GM10266 (cell line): ENCODE data around the gene PARP2.

ENCODE experiments used
- DNase-seq: peaks from one replicate; pipeline ENCODE4 v3.0.0; 2012; ENCODE audit errors: extremely low spot score
- TF ChIP-seq, protein P1 (sequence below): IDR thresholded peaks from 2 replicates; pipeline ENCODE4 v1.5.1; 2012; ENCODE audit warnings: mild to moderate bottlenecking, low read depth; ENCODE audit not compliant: control insufficient read depth, insufficient read depth; ENCODE audit errors: missing control alignments

The PARP2 gene, protein sequence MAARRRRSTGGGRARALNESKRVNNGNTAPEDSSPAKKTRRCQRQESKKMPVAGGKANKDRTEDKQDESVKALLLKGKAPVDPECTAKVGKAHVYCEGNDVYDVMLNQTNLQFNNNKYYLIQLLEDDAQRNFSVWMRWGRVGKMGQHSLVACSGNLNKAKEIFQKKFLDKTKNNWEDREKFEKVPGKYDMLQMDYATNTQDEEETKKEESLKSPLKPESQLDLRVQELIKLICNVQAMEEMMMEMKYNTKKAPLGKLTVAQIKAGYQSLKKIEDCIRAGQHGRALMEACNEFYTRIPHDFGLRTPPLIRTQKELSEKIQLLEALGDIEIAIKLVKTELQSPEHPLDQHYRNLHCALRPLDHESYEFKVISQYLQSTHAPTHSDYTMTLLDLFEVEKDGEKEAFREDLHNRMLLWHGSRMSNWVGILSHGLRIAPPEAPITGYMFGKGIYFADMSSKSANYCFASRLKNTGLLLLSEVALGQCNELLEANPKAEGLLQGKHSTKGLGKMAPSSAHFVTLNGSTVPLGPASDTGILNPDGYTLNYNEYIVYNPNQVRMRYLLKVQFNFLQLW

DNA sequence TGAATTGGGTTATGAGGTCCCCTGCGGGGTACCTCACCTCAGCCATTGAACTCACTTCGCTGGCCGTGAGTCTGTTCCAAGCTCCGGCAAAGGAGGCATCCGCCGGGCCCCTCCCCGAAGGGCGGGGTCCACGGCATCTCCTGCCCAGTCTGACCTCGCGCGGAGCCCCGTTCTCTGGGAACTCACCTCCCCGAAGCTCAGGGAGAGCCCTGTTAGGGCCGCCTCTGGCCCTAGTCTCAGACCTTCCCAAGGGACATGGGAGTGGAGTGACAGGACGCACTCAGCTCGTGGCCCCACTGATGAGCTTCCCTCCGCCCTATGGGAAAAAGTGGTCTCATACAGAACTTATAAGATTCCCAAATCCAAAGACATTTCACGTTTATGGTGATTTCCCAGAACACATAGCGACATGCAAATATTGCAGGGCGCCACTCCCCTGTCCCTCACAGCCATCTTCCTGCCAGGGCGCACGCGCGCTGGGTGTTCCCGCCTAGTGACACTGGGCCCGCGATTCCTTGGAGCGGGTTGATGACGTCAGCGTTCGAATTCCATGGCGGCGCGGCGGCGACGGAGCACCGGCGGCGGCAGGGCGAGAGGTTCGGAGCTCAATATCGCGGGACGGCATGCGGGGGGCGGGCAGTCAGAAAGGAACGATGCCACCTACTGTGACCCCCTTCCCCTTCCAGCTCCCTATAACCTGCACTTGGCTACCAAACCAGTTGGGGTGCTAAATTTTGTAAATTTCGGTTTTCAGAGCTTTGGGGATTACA lies at the start of gene PARP2:
PARP2 (plus strand) TSS at position 544 of the 770 bp plus-strand sequence; CDS start at position 551, 7 bp downstream.
- peak; percentile 90 for DNase-seq
- TF ChIP-seq, protein P1, sequence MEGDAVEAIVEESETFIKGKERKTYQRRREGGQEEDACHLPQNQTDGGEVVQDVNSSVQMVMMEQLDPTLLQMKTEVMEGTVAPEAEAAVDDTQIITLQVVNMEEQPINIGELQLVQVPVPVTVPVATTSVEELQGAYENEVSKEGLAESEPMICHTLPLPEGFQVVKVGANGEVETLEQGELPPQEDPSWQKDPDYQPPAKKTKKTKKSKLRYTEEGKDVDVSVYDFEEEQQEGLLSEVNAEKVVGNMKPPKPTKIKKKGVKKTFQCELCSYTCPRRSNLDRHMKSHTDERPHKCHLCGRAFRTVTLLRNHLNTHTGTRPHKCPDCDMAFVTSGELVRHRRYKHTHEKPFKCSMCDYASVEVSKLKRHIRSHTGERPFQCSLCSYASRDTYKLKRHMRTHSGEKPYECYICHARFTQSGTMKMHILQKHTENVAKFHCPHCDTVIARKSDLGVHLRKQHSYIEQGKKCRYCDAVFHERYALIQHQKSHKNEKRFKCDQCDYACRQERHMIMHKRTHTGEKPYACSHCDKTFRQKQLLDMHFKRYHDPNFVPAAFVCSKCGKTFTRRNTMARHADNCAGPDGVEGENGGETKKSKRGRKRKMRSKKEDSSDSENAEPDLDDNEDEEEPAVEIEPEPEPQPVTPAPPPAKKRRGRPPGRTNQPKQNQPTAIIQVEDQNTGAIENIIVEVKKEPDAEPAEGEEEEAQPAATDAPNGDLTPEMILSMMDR = no peak

- TF ChIP-seq, protein P1 = no peak
Measured at GRCh38 chr14:20294636-20295035, 48.8 kb upstream of the PARP2 start.

DNA sequence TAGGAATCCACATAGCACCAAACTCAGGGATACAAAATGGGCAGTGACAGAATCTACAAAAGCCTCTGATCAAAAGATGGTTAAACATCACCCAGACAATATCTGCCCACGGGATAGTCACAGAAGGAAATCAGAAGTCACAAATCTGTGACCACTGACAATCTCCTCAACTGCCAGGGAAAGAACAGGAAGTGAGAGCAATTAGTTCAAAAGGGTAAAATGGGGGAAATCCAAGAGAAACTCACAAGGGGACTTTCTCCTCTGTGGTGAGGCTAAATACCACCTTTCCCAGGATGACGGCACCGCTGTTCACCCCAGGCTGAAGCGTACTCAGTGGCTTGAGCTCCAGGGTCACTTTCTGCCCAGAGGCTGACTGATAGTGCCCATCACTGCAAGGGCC lies 48.4 kb upstream of the PARP2 start:
- TF ChIP-seq, protein P1 = no peak
- DNase-seq = peak; percentile 23

More at GRCh38 chr14:20294636-20295035, 48.8 kb upstream of the PARP2 start:
- DNase-seq = no peak

- TF ChIP-seq, protein P1 = no peak
- no peak for DNase-seq
Measured at GRCh38 chr14:20302042-20302755, 41.2 kb upstream of the PARP2 start.

- TF ChIP-seq, protein P1 = peak; percentile 96
- peak; percentile 88 for DNase-seq
Measured at GRCh38 chr14:20305265-20306078, 38.0 kb upstream of the PARP2 start, which contains the start of gene TTC5. TSS of gene TTC5 (minus strand) at chr14:20305951. CDS start at chr14:20305937, 14 bp downstream.

GRCh38 chr14:20306079-20306423 lies 37.4 kb upstream of the PARP2 start:
- DNase-seq = no peak
- TF ChIP-seq, protein P1 = no peak
